Smooth muscle cell (in vitro differentiated cells): ENCODE data around the gene ARHGEF37. TPM values are rescaled to one million over a fixed set of nuclear protein-coding genes. Genes with fewer than 3 reads are reported as not detected.

Source experiments
- DNase-seq: peaks from one replicate; lab custom pipeline; 2025; ENCODE audit not compliant: unreplicated experiment; lab: John Stamatoyannopoulos, UW
- H2AFZ ChIP-seq: fragments of 200-600 bp; sonication (generic); 2 replicates; pipeline ENCODE4 v1.6.0; 2016; ENCODE audit warnings: antibody characterized with exemption, low read depth, mild to moderate bottlenecking
- H3F3A ChIP-seq: fragments of 200-600 bp; sonication (generic); 2 replicates; pipeline ENCODE4 v1.6.0; 2017; ENCODE audit warnings: antibody characterized with exemption, low read depth
- H3K27ac ChIP-seq: fragments of 200-600 bp; sonication (generic); 2 replicates; pipeline ENCODE4 v1.5.1; 2016; ENCODE audit warnings: low read depth, mild to moderate bottlenecking
- H3K27me3 ChIP-seq: fragments of 200-600 bp; sonication (generic); 2 replicates; pipeline ENCODE4 v1.6.1; 2016; ENCODE audit warnings: low read depth, mild to moderate bottlenecking
- H3K36me3 ChIP-seq: fragments of 200-600 bp; sonication (generic); 2 replicates; pipeline ENCODE4 v1.5.1; 2016; ENCODE audit warnings: low read depth
- H3K4me1 ChIP-seq: fragments of 200-600 bp; sonication (generic); 2 replicates; pipeline ENCODE4 v1.5.1; 2016; ENCODE audit warnings: low read depth
- H3K4me2 ChIP-seq: fragments of 200-600 bp; sonication (generic); 2 replicates; pipeline ENCODE4 v1.6.0; 2016; ENCODE audit warnings: mild to moderate bottlenecking
- H3K4me3 ChIP-seq: fragments of 200-600 bp; sonication (generic); 2 replicates; pipeline ENCODE4 v1.5.1; 2016; ENCODE audit warnings: mild to moderate bottlenecking
- H3K79me2 ChIP-seq: fragments of 200-600 bp; sonication (generic); 2 replicates; pipeline ENCODE4 v1.6.0; 2016; ENCODE audit warnings: low read depth, mild to moderate bottlenecking
- H3K9ac ChIP-seq: fragments of 200-600 bp; sonication (generic); 2 replicates; pipeline ENCODE4 v1.6.0; 2016; ENCODE audit warnings: low read depth
- H3K9me3 ChIP-seq: fragments of 200-600 bp; sonication (generic); replicated peaks from 2 replicates; pipeline ENCODE4 v1.5.1; 2016; ENCODE audit warnings: low read depth
- H4K20me1 ChIP-seq: fragments of 200-600 bp; sonication (generic); 2 replicates; pipeline ENCODE4 v1.6.0; 2016; ENCODE audit warnings: low read depth
- CTCF ChIP-seq: fragments of 200-600 bp; sonication (generic); IDR thresholded peaks from 2 replicates; pipeline ENCODE4 v1.5.1; 2017; ENCODE audit warnings: borderline replicate concordance, mild to moderate bottlenecking, antibody characterized with exemption; ENCODE audit not compliant: insufficient read depth, poor library complexity, severe bottlenecking
- WGBS: methylation state at CpG from one replicate; pipeline ENCODE4 v1.1.7; 2016; ENCODE audit warnings: low lambda C conversion rate; 5-methylcytosine and 5-hydroxymethylcytosine counted together
- polyA plus RNA-seq: library from polyadenylated mRNA; unstranded; fragments of >200 nt; fragmentation: Nextera tagmentation; extraction: Ambion mirVana; gene quantifications from 2 replicates; pipeline ENCODE4 v1.2.1, GENCODE V29; 2016
- total RNA-seq: library from RNA; depleted of rRNA; stranded (reverse); fragments of >200 nt; gene quantifications from 2 replicates; pipeline ENCODE4 v1.2.3, GENCODE V29; 2014

Gene ARHGEF37
- total and polyA plus RNA-seq, 2 experiments from 2014 or later, result 0.70 to 1.4 TPM

- Histone ChIP-seq H3K27me3 (no peaks in the 10 kb centered on the region), H3K27ac (peak overlapping the region; percentile 97), H3K9me3 (no peaks in the 10 kb centered on the region), H3K4me1 (peaks cover 61% of the 10 kb centered on the region), H4K20me1 (peaks cover 99% of the 10 kb centered on the region), H3K36me3 (peaks cover 7% of the 10 kb centered on the region), H3K4me2 (no peak overlapping the region), H3K9ac (no peak overlapping the region), H3F3A (peaks cover 19% of the 10 kb centered on the region), H3K4me3 (no peak overlapping the region), H2AFZ (no peak overlapping the region), H3K79me2 (peaks cover 99% of the 10 kb centered on the region)
- no peak for DNase-seq
- WGBS, result 89% methylated on average over 6 of the region's 6 CpGs
- no peak for TF ChIP-seq CTCF
Observed at GRCh38 chr5:149545327-149545726, 36.0 kb upstream of the ARHGEF37 start.

GRCh38 chr5:149546974-149547373 is 34.3 kb upstream of the ARHGEF37 start:
- Histone ChIP-seq H3K9ac (peak overlapping the region; percentile 49), H3K36me3 (peaks cover 7% of the 10 kb centered on the region), H3K27me3 (no peaks in the 10 kb centered on the region), H3K9me3 (no peaks in the 10 kb centered on the region), H3F3A (peaks cover 26% of the 10 kb centered on the region), H3K4me1 (peaks cover 61% of the 10 kb centered on the region), H3K27ac (peak overlapping the region; percentile 97), H3K79me2 (peaks cover 91% of the 10 kb centered on the region), H2AFZ (no peak overlapping the region), H3K4me3 (peak overlapping the region; percentile 80), H4K20me1 (peaks cover 83% of the 10 kb centered on the region), H3K4me2 (peak overlapping the region; percentile 100)
- DNase-seq, result no peak
- no peak for TF ChIP-seq CTCF

GRCh38 chr5:149549461-149550267 is 31.6 kb upstream of the ARHGEF37 start:
- Histone ChIP-seq H3K4me3 (peak overlapping the region; percentile 80), H3K9me3 (no peaks in the 10 kb centered on the region), H3K9ac (peak overlapping the region; percentile 99), H4K20me1 (peaks cover 57% of the 10 kb centered on the region), H3K27me3 (no peaks in the 10 kb centered on the region), H3K79me2 (peaks cover 71% of the 10 kb centered on the region), H3F3A (peaks cover 21% of the 10 kb centered on the region), H3K27ac (peak overlapping the region; percentile 97), H3K36me3 (no peaks in the 10 kb centered on the region), H3K4me1 (peaks cover 53% of the 10 kb centered on the region), H2AFZ (no peak overlapping the region), H3K4me2 (peak overlapping the region; percentile 100)
- WGBS, result 2% methylated on average over 25 of the region's 25 CpGs
- TF ChIP-seq CTCF, result no peak
- DNase-seq, result no peak

- peak overlapping the region; percentile 80 for H3K4me3 ChIP-seq
- DNase-seq, result no peak
- no peak overlapping the region for H2AFZ ChIP-seq
- peaks cover 21% of the 10 kb centered on the region for H3F3A ChIP-seq
- no peaks in the 10 kb centered on the region for H3K27me3 ChIP-seq
- peak overlapping the region; percentile 100 for H3K4me2 ChIP-seq
- peak overlapping the region; percentile 97 for H3K27ac ChIP-seq
- peak overlapping the region; percentile 99 for H3K9ac ChIP-seq
- H3K4me1 ChIP-seq, result peaks cover 47% of the 10 kb centered on the region
- peaks cover 51% of the 10 kb centered on the region for H4K20me1 ChIP-seq
- peaks cover 66% of the 10 kb centered on the region for H3K79me2 ChIP-seq
- 0% methylated on average over 12 of the region's 12 CpGs for WGBS
- no peaks in the 10 kb centered on the region for H3K9me3 ChIP-seq
- no peaks in the 10 kb centered on the region for H3K36me3 ChIP-seq
- TF ChIP-seq CTCF, result no peak
Observed at GRCh38 chr5:149550268-149550583, 31.1 kb upstream of the ARHGEF37 start.
